Uterus (tissue), 2 donors: ENCODE results near the gene YES1.

Experiments used
- POLR2A ChIP-seq, 2 donors: fragments of 450-650 bp; IDR thresholded peaks; one replicate each; pipeline ENCODE4 v1.6.1; 2016; ENCODE audit warnings: antibody characterized with exemption in 2 of 2, mild to moderate bottlenecking in 1 of 2, moderate library complexity in 1 of 2
- TF ChIP-seq, protein P1 (sequence below), 4 experiments: fragments of 200-600 bp in 2 of 4; fragments of 450-650 bp in 2 of 4; sonication (generic) in 2 of 4; IDR thresholded peaks; one replicate each; pipeline ENCODE4 v1.5.1; 2016 to 2019; ENCODE audit warnings: antibody characterized with exemption in 4 of 4, mild to moderate bottlenecking in 2 of 4, moderate library complexity in 1 of 4

DNA sequence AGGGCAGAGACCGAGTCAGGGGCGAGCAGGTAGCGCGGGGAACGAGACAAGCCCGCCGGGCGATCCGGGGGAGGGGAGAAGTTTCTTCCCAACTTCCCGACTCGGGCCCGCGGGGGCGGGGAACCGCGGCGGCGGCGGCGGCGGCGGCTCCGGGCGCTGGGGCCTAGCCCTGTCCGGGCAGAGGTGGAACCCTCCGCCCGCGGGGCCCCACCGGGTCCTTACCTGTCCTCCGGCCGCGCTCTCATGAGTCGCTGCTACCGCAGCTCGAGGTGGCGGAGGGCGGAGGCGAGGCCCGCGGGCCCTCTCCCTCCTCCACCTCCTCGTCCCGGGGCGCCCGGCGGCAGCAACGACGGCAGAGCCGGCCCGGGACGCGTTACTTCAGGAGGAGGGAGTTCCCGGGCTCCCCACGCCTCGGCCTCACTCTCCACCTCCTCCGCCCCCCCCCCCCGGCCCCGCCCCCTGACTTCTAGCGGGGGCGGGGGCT lies at the start of gene YES1:
- TF ChIP-seq, protein P1, sequence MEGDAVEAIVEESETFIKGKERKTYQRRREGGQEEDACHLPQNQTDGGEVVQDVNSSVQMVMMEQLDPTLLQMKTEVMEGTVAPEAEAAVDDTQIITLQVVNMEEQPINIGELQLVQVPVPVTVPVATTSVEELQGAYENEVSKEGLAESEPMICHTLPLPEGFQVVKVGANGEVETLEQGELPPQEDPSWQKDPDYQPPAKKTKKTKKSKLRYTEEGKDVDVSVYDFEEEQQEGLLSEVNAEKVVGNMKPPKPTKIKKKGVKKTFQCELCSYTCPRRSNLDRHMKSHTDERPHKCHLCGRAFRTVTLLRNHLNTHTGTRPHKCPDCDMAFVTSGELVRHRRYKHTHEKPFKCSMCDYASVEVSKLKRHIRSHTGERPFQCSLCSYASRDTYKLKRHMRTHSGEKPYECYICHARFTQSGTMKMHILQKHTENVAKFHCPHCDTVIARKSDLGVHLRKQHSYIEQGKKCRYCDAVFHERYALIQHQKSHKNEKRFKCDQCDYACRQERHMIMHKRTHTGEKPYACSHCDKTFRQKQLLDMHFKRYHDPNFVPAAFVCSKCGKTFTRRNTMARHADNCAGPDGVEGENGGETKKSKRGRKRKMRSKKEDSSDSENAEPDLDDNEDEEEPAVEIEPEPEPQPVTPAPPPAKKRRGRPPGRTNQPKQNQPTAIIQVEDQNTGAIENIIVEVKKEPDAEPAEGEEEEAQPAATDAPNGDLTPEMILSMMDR (IDR thresholded peaks at IDR 0.05) = no peak
- peak; percentile 57 to 67 for TF ChIP-seq POLR2A (IDR thresholded peaks at IDR 0.05)
